ENCODE measurements around the gene POTEG. TPM values are rescaled to one million over a fixed set of nuclear protein-coding genes. Genes with fewer than 3 reads are reported as not detected.
"Not testable (repeated sequence)": the region's sequence is repeated elsewhere in the genome, so short reads cannot be mapped to it uniquely, and the experiment has no call there.

The POTEG gene
- total and polyA plus RNA-seq, 4 donors = 0.09 to 0.17 TPM; not detected in 2

DNA sequence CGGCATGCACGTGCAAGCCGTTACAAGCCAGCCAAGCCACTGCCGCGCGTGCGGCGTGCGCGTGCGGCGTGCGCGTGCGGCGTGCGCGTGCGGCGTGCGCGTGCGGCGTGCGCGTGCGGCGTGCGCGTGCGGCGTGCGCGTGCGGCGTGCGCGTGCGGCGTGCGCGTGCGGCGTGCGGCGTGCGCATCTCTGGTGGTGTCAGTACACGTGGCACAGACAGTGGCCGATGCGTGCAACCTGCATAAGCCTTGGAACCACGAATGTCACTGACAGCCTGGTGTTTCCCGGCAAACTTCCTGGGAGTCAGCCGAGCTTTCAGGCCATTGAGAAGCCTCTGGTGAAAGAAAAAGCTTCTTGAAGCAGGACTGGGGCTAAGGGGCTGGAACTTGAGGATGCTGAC is 750 bp upstream of the POTEG start:
- H3K4me1 ChIP-seq (ENCODE audit: control insufficient read depth, insufficient read depth, low read length); H3K36me3 ChIP-seq (ENCODE audit: control insufficient read depth, insufficient read depth, low read length); H3K27ac ChIP-seq (ENCODE audit: low read depth, low read length); DNase-seq (ENCODE audit: low read depth in 4 of 6, low spot score in 6 of 6); H3K4me3 ChIP-seq (ENCODE audit: low read depth, low read length); H3K27me3 ChIP-seq (ENCODE audit: control insufficient read depth, insufficient read depth, low read length); H3K9me3 ChIP-seq (ENCODE audit: control insufficient read depth, insufficient read depth, low read length): not testable (repeated sequence)
- WGBS (ENCODE audit: insufficient coverage) = 81% methylated on average over 22 of the region's 53 CpGs

DNA sequence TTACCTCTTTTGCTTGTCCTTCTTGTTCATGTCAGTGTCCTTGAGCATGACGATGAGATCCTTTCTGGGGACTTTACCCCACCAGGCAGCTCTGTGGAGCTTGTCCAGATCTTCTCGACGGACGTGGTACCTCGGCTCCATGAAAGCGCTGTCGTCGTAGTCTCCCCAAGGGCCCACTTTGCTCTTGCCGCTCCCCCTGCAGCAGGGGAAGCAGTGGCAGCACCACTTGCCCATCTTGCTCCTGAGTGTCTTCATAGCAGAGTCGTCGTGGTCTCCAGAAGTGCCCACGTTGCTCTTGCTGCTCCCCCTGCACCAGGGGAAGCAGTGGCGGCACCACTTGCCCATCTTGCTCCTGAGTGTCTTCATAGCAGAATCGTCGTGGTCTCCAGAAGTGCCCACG is 376 bp downstream of the POTEG start:
- not testable (repeated sequence) for H3K36me3 ChIP-seq (ENCODE audit: control insufficient read depth, insufficient read depth, low read length); H3K27ac ChIP-seq (ENCODE audit: low read depth, low read length); H3K4me3 ChIP-seq (ENCODE audit: low read depth, low read length); H3K27me3 ChIP-seq (ENCODE audit: control insufficient read depth, insufficient read depth, low read length); DNase-seq (ENCODE audit: low read depth in 4 of 6, low spot score in 6 of 6); H3K9me3 ChIP-seq (ENCODE audit: control insufficient read depth, insufficient read depth, low read length); H3K4me1 ChIP-seq (ENCODE audit: control insufficient read depth, insufficient read depth, low read length)
- no CpG with 5 or more reads among the region's 16 CpGs for WGBS (ENCODE audit: insufficient coverage)

DNA sequence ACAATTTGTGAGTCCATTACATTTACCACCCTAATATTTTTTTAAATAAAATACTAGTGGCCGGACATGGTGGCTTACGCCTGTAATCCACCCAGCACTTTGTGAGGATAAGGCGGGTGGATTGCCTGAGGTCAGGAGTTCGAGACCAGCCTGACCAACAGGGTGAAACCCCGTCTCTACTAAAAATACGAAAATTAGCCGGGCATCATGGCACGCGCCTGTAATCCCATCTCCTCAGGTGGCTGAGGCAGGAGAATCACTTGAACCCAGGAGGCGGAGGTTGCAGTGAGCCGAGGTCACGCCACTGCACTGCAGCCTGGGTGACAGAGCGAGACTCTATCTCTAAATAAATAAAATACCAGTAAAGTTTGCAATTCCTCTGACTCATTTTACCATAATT is 25.6 kb downstream of the POTEG start:
- H3K4me3 ChIP-seq (ENCODE audit: low read depth, low read length); H3K4me1 ChIP-seq (ENCODE audit: control insufficient read depth, insufficient read depth, low read length); H3K27ac ChIP-seq (ENCODE audit: low read depth, low read length); H3K9me3 ChIP-seq (ENCODE audit: control insufficient read depth, insufficient read depth, low read length); H3K36me3 ChIP-seq (ENCODE audit: control insufficient read depth, insufficient read depth, low read length); H3K27me3 ChIP-seq (ENCODE audit: control insufficient read depth, insufficient read depth, low read length); DNase-seq (ENCODE audit: low read depth in 4 of 6, low spot score in 6 of 6): not testable (repeated sequence)
- no CpG with 5 or more reads among the region's 13 CpGs for WGBS (ENCODE audit: insufficient coverage)

DNA sequence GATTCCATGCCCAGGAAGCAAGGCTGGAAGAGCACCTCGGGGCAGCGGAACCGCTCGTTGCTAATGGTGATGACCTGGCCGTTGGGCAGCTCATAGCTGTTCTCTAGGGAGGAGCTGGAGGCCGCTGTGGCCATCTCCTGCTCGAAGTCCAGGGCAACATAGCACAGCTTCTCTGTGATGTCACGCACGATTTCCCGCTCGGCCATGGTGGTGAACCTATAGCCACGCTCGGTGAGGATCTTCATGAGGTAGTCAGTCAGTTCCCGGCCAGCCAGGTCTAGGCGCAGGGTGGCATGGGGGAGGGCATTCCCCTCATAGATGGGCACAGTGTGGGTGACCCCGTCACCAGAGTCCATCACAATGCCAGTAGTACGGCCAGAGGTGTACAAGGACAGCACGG is 32.0 kb downstream of the POTEG start:
- H3K27me3 ChIP-seq (ENCODE audit: control insufficient read depth, insufficient read depth, low read length); H3K9me3 ChIP-seq (ENCODE audit: control insufficient read depth, insufficient read depth, low read length); H3K27ac ChIP-seq (ENCODE audit: low read depth, low read length); DNase-seq (ENCODE audit: low read depth in 4 of 6, low spot score in 6 of 6); H3K4me1 ChIP-seq (ENCODE audit: control insufficient read depth, insufficient read depth, low read length); H3K4me3 ChIP-seq (ENCODE audit: low read depth, low read length); H3K36me3 ChIP-seq (ENCODE audit: control insufficient read depth, insufficient read depth, low read length): not testable (repeated sequence)
- WGBS (ENCODE audit: insufficient coverage) = 60% methylated on average over 1 of the region's 18 CpGs

DNA sequence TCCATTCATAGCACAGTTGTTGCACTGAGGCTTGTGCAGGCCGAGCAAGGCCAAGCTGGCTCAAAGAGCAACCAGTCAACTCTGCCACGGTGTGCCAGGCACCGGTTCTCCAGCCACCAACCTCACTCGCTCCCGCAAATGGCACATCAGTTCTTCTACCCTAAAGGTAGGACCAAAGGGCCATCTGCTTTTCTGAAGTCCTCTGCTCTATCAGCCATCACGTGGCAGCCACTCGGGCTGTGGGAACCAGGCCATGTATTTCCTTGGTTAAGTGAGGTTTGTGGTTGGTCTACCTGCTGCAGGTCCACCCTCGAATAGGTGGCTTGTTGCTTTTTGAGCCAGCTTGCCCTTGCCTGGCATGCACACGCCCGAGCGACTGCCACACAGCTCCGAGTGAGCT is 39.4 kb downstream of the POTEG start:
- not testable (repeated sequence) for H3K27me3 ChIP-seq (ENCODE audit: control insufficient read depth, insufficient read depth, low read length); H3K27ac ChIP-seq (ENCODE audit: low read depth, low read length); H3K4me3 ChIP-seq (ENCODE audit: low read depth, low read length); H3K36me3 ChIP-seq (ENCODE audit: control insufficient read depth, insufficient read depth, low read length); H3K4me1 ChIP-seq (ENCODE audit: control insufficient read depth, insufficient read depth, low read length); DNase-seq (ENCODE audit: low read depth in 4 of 6, low spot score in 6 of 6); H3K9me3 ChIP-seq (ENCODE audit: control insufficient read depth, insufficient read depth, low read length)
- WGBS (ENCODE audit: insufficient coverage) = no CpG with 5 or more reads among the region's 12 CpGs

DNA sequence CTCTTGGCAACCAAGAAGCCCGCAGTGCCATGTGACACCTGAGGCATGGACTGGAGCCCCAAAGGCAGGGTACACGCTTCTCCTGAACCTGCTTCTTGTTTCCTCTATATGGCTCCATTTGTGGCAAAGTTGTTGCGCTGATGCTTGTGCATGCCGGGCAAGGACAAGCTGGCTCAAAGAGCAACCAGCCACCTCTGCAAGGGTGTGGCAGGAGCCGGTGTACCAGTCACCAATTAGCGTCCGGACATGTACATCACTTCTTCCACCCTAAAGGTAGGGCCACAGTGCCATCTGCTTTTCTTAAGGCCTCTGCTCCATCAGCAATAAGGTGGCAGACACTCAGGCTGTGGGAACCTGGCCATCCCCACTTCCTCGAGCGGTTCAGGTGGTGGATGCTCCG is 43.9 kb downstream of the POTEG start:
- H3K27me3 ChIP-seq (ENCODE audit: control insufficient read depth, insufficient read depth, low read length); H3K4me3 ChIP-seq (ENCODE audit: low read depth, low read length); DNase-seq (ENCODE audit: low read depth in 4 of 6, low spot score in 6 of 6); H3K36me3 ChIP-seq (ENCODE audit: control insufficient read depth, insufficient read depth, low read length); H3K4me1 ChIP-seq (ENCODE audit: control insufficient read depth, insufficient read depth, low read length); H3K9me3 ChIP-seq (ENCODE audit: control insufficient read depth, insufficient read depth, low read length); H3K27ac ChIP-seq (ENCODE audit: low read depth, low read length): not testable (repeated sequence)
- no CpG with 5 or more reads among the region's 10 CpGs for WGBS (ENCODE audit: insufficient coverage)

DNA sequence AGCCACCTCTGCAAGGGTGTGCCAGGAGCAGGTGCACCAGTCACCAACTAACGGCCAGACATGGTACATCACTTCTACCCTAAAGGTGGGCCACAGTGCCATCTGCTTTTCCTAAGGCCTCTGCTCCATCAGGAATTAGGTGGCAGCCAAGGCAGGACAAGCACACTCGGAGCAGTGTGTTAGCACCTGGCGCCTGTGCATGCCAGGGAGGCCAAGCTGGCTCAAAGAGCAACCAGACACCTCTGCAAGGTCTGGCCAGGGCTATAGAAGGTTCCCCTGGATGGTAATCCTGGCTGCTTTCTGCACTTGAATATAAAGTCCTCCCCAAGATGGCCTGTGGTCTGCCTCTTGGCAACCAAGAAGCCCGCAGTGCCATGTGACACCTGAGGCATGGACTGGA is 45.4 kb downstream of the POTEG start:
- not testable (repeated sequence) for H3K9me3 ChIP-seq (ENCODE audit: control insufficient read depth, insufficient read depth, low read length); H3K36me3 ChIP-seq (ENCODE audit: control insufficient read depth, insufficient read depth, low read length); H3K4me1 ChIP-seq (ENCODE audit: control insufficient read depth, insufficient read depth, low read length); H3K27ac ChIP-seq (ENCODE audit: low read depth, low read length); H3K27me3 ChIP-seq (ENCODE audit: control insufficient read depth, insufficient read depth, low read length); H3K4me3 ChIP-seq (ENCODE audit: low read depth, low read length); DNase-seq (ENCODE audit: low read depth in 4 of 6, low spot score in 6 of 6)
- WGBS (ENCODE audit: insufficient coverage) = 43% methylated on average over 2 of the region's 4 CpGs

DNA sequence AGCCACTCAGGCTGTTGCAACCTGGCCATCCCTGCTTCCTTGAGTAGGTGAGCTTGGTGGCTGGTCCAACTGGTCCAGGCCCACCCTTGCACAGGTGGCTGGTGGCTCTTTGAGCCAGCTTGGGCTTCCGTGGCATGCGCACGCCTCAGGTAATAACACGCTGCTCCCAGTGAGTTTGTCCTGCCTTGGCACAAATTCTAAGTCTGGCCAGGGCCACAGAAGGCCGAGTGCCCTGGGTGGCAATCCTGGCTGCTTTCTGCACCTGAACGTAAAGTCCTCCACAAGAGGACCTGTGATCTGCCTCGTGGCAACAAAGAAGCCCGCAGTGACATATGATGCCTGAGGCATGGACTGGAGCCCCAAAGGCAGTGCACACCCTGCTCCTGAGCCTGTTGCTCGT is 47.1 kb downstream of the POTEG start:
- H3K36me3 ChIP-seq (ENCODE audit: control insufficient read depth, insufficient read depth, low read length); H3K9me3 ChIP-seq (ENCODE audit: control insufficient read depth, insufficient read depth, low read length); H3K4me1 ChIP-seq (ENCODE audit: control insufficient read depth, insufficient read depth, low read length); DNase-seq (ENCODE audit: low read depth in 4 of 6, low spot score in 6 of 6); H3K27me3 ChIP-seq (ENCODE audit: control insufficient read depth, insufficient read depth, low read length); H3K27ac ChIP-seq (ENCODE audit: low read depth, low read length); H3K4me3 ChIP-seq (ENCODE audit: low read depth, low read length): not testable (repeated sequence)
- WGBS (ENCODE audit: insufficient coverage) = 79% methylated on average over 4 of the region's 9 CpGs

DNA sequence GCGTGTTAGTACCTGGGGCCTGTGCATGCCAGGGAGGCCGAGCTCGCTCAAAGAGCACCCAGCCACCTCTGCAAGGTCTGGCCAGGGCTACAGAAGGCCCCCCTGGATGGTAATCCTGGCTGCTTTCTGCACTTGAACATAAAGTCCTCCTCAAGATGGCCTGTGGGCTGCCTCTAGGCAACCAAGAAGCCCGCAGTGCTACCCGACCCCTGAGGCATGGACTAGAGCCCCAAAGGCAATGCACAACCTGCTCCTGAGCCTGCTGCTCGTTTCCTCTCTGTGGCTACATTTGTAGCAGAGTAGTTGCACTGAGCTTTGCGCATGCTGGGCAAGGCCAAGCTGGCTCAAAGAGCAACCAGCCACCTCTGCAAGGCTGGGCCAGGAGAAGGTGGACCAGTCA is 47.8 kb downstream of the POTEG start:
- not testable (repeated sequence) for H3K27me3 ChIP-seq (ENCODE audit: control insufficient read depth, insufficient read depth, low read length); H3K4me1 ChIP-seq (ENCODE audit: control insufficient read depth, insufficient read depth, low read length); H3K36me3 ChIP-seq (ENCODE audit: control insufficient read depth, insufficient read depth, low read length); DNase-seq (ENCODE audit: low read depth in 4 of 6, low spot score in 6 of 6); H3K4me3 ChIP-seq (ENCODE audit: low read depth, low read length); H3K9me3 ChIP-seq (ENCODE audit: control insufficient read depth, insufficient read depth, low read length); H3K27ac ChIP-seq (ENCODE audit: low read depth, low read length)
- WGBS (ENCODE audit: insufficient coverage) = no CpG with 5 or more reads among the region's 7 CpGs

DNA sequence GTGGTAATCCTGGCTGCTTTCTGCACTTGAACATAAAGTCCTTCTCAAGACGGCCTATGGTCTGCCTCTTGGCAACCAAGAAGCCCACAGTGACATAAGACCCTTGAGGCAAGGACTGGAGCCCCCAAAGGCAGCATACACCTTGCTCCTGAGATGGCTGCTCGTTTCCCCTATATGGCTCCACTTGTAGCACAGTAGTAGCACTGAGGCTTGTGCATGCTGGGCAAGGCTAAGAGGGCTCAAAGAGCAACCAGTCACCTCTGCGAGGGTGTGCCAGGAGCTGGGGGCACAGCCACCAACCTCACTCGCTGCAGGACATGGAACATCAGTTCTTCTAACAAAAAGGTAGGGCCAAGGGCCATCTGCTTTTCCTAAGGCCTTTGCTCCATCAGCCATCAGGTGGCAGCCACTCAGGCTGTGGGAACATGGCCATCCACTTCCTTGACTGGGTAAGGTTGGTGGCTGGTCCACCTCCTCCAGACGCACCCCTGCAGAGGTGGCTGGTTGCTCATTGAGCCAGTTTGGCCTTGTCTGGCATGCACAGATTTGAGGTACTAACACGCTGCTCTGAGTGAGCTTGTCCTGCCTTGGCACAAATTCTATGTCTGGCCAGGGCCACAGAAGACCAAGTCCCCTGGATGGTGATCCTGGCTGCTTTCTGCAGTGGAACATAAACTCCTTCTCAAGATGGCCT is 49.9 kb downstream of the POTEG start:
- not testable (repeated sequence) for H3K27ac ChIP-seq (ENCODE audit: low read depth, low read length); H3K9me3 ChIP-seq (ENCODE audit: control insufficient read depth, insufficient read depth, low read length); H3K4me3 ChIP-seq (ENCODE audit: low read depth, low read length); H3K27me3 ChIP-seq (ENCODE audit: control insufficient read depth, insufficient read depth, low read length); DNase-seq (ENCODE audit: low read depth in 4 of 6, low spot score in 6 of 6); H3K36me3 ChIP-seq (ENCODE audit: control insufficient read depth, insufficient read depth, low read length); H3K4me1 ChIP-seq (ENCODE audit: control insufficient read depth, insufficient read depth, low read length)
- WGBS (ENCODE audit: insufficient coverage) = no CpG with 5 or more reads among the region's 6 CpGs
